K562 (cell line): ENCODE measurements around the gene TMPRSS9. TPM values are rescaled to one million over a fixed set of nuclear protein-coding genes. Genes with fewer than 3 reads are reported as not detected.
A peak's percentile ranks its signal among the peaks of the same experiment; 100 is the strongest.

Experiments
- ATAC-seq: fragments of 200-7000 bp; cut with Tn5 transposase; 3 replicates; pipeline ENCODE4 v1.9.1; 2020; ENCODE audit warnings: moderate library complexity
- BruUV-seq: library from RNA; stranded (reverse); fragments of 400-500 nt; replicated peaks from 2 replicates; lab custom pipeline; 2021; lab: Mats Ljungman, UMichigan
- CTCF ChIA-PET: fragments of 300-600 bp; formaldehyde crosslinking; extraction: SDS; loops from one replicate; lab custom pipeline; 2021; ENCODE audit warnings: low intra/inter-chr PET ratio; lab: Yijun Ruan, JAX
- POLR2A ChIA-PET: fragments of 300-600, 350-650 bp; sonication (Branson Sonifier 250); formaldehyde crosslinking; extraction: SDS; loops from one replicate; lab custom pipeline; 2021; ENCODE audit warnings: antibody characterized with exemption, inconsistent platforms; lab: Yijun Ruan, JAX
- DNase-seq, 4 experiments: peaks; one replicate each; pipeline versions ENCODE4 v3.0.0 to v3.0.0-alpha.2; 2011 to 2018; ENCODE audit warnings: low spot score in 3 of 4, mixed read lengths in 3 of 4; ENCODE audit errors: extremely low read depth in 1 of 4
- FAIRE-seq: peaks from 2 replicates; lab custom pipeline; 2011; peaks lifted over from hg19 to GRCh38; lab: Jason Lieb, UNC
- H2AFZ ChIP-seq: 2 replicates; pipeline ENCODE4 v1.6.0; 2011; ENCODE audit warnings: low read depth, low read length, control low read depth, inconsistent platforms
- H3K27ac ChIP-seq: fragments of 200-600 bp; 3 replicates; pipeline ENCODE4 v1.8.0; 2011; ENCODE audit warnings: low read depth, mild to moderate bottlenecking, control low read depth, inconsistent platforms, low read length, moderate library complexity, mixed read lengths; ENCODE audit errors: extremely low read depth
- H3K27me3 ChIP-seq, 2 experiments: fragments of 300-600 bp in 1 of 2; 2 replicates in 1 of 2; 3 replicates in 1 of 2; pipeline versions ENCODE4 v1.6.0 to v1.8.0; 2011; ENCODE audit warnings: inconsistent platforms in 2 of 2, low read length in 2 of 2, mild to moderate bottlenecking in 1 of 2, mixed read lengths in 1 of 2, moderate library complexity in 1 of 2; ENCODE audit not compliant: control insufficient read depth in 2 of 2, insufficient read depth in 2 of 2
- H3K36me3 ChIP-seq: fragments of 300-600 bp; 3 replicates; pipeline ENCODE4 v1.8.0; 2011; ENCODE audit warnings: mild to moderate bottlenecking, low read length, inconsistent platforms; ENCODE audit not compliant: control insufficient read depth, insufficient read depth
- H3K4me1 ChIP-seq, 2 experiments: fragments of 200-600 bp in 1 of 2; replicated peaks in 1 of 2; 2 replicates in 1 of 2; 3 replicates in 1 of 2; pipeline versions ENCODE4 v1.5.1 to v1.8.0; 2011; ENCODE audit warnings: inconsistent platforms in 2 of 2, low read length in 2 of 2, mild to moderate bottlenecking in 1 of 2, mixed read lengths in 1 of 2, moderate library complexity in 1 of 2; ENCODE audit not compliant: control insufficient read depth in 2 of 2, insufficient read depth in 2 of 2
- H3K4me2 ChIP-seq: 2 replicates; pipeline ENCODE4 v1.6.1; 2011; ENCODE audit warnings: low read length, control low read depth, inconsistent platforms, mixed read lengths; ENCODE audit not compliant: insufficient read depth
- H3K4me3 ChIP-seq: fragments of 200-600 bp; sonication (generic), shearing (Covaris generic); 2 replicates; pipeline ENCODE4 v1.5.1; 2016; ENCODE audit warnings: control low read depth, inconsistent platforms
- H3K79me2 ChIP-seq: fragments of 200-600 bp; 3 replicates; pipeline ENCODE4 v1.8.0; 2011; ENCODE audit warnings: low read length, inconsistent platforms; ENCODE audit not compliant: control insufficient read depth, insufficient read depth
- H3K9ac ChIP-seq, 2 experiments: 2 replicates each; pipeline versions ENCODE4 v1.6.0 to v1.6.1; 2011; ENCODE audit warnings: low read depth in 2 of 2, low read length in 2 of 2, control low read depth in 1 of 2, inconsistent platforms in 1 of 2, mild to moderate bottlenecking in 1 of 2, mixed read lengths in 1 of 2; ENCODE audit not compliant: insufficient read depth in 1 of 2
- H3K9me1 ChIP-seq: one replicate; pipeline ENCODE4 v1.6.0; 2011; ENCODE audit warnings: inconsistent platforms, mild to moderate bottlenecking, low read length, moderate library complexity; ENCODE audit not compliant: control insufficient read depth, insufficient read depth
- H3K9me3 ChIP-seq: replicated peaks from 2 replicates; pipeline ENCODE4 v1.5.1; 2011; ENCODE audit warnings: low read depth, low read length, inconsistent platforms; ENCODE audit not compliant: control insufficient read depth, insufficient read depth
- H4K20me1 ChIP-seq: replicated peaks from 2 replicates; pipeline ENCODE4 v1.6.1; 2011; ENCODE audit warnings: low read length, inconsistent platforms, mixed read lengths; ENCODE audit not compliant: control insufficient read depth, insufficient read depth
- CTBP1 ChIP-seq: fragments of 450-650 bp; IDR thresholded peaks from 2 replicates; pipeline ENCODE4 v1.6.1; 2016; ENCODE audit warnings: borderline replicate concordance
- KLF1 ChIP-seq: fragments of 450-650 bp; IDR thresholded peaks from 2 replicates; pipeline ENCODE4 v1.6.1; 2016; ENCODE audit warnings: missing genetic modification characterization, missing compliant biosample characterization
- MAX ChIP-seq: sonication (generic); formaldehyde crosslinking; IDR thresholded peaks from 2 replicates; pipeline ENCODE4 v1.9.0; 2022; ENCODE audit warnings: mild to moderate bottlenecking, missing genetic modification reagents
- MED1 ChIP-seq: sonication (generic); formaldehyde crosslinking; IDR thresholded peaks from 2 replicates; pipeline ENCODE4 v1.8.1; 2023; ENCODE audit warnings: missing genetic modification reagents, borderline replicate concordance
- RBFOX2 ChIP-seq: fragments of 200-400 bp; formaldehyde crosslinking; IDR thresholded peaks from 2 replicates; pipeline ENCODE4 v1.6.1; 2017; ENCODE audit warnings: low read depth, mild to moderate bottlenecking, low read length, moderate library complexity
- ZBTB40 ChIP-seq, 2 experiments: fragments of 450-650 bp in 1 of 2; sonication (generic) in 1 of 2; formaldehyde crosslinking in 1 of 2; IDR thresholded peaks; 2 replicates each; pipeline versions ENCODE4 v1.7.1 to v1.9.0; 2016 to 2022; ENCODE audit warnings: inconsistent platforms in 1 of 2, mild to moderate bottlenecking in 1 of 2, missing genetic modification reagents in 1 of 2
- WGBS: fragments of 100-300 bp; shearing (Covaris generic); methylation state at CpG from one replicate; pipeline ENCODE4 v1.1.6; 2016; ENCODE audit warnings: low coverage, mixed read lengths; ENCODE audit not compliant: insufficient coverage; ENCODE audit errors: missing lambda C conversion rate; 5-methylcytosine and 5-hydroxymethylcytosine counted together
- in situ Hi-C: fragments of 300-500 bp; cut with MboI; formaldehyde crosslinking; loops from 4 replicates; pipeline ENCODE4 v1.15.0; 2018; ENCODE audit warnings: inconsistent platforms, mixed read lengths
- intact Hi-C: fragments of 100-400 bp; cut with micrococcal nuclease; formaldehyde crosslinking; loops from 2 replicates; pipeline ENCODE4 v1.14.2; 2022
- polyA plus RNA-seq, 8 experiments: library from polyadenylated mRNA; depleted of rRNA in 4 of 8; stranded (reverse) in 5 of 8; unstranded in 3 of 8; fragments of >200 nt; fragmentation: Nextera tagmentation in 2 of 8; fragmentation: Illumina TruSeq in 1 of 8; extraction: Ambion mirVana in 2 of 8; extraction: Trizol in 1 of 8; gene quantifications; 2 replicates each; pipeline versions ENCODE4 v1.2.1 to v1.2.3, GENCODE V29; 2011 to 2014; ENCODE audit warnings: inconsistent platforms in 1 of 8, missing spikeins in 1 of 8
- total RNA-seq, 7 experiments: library from RNA; depleted of rRNA in 6 of 7; stranded (reverse); fragments of >200 nt in 6 of 7; fragmentation: Illumina TruSeq in 2 of 7; extraction: Trizol in 2 of 7; gene quantifications; 2 replicates each; pipeline versions ENCODE4 v1.2.1 to v1.2.3, GENCODE V29; 2011 to 2021; ENCODE audit warnings: low replicate concordance in 1 of 7
- TF ChIP-seq, protein P1 (sequence below): fragments of 250-450 bp; sonication (Bioruptor Pico); IDR thresholded peaks from 2 replicates; pipeline ENCODE4 v1.9.0; 2021; ENCODE audit warnings: mild to moderate bottlenecking, inconsistent platforms

Gene TMPRSS9
- total and polyA plus RNA-seq, 9 of the 15 experiments (the other 6 are each of a cell fraction or from before 2014, with no cell fraction given): 0.01 to 0.03 TPM; not detected in 7

GRCh38 chr19:2336528-2337328 is 23.3 kb upstream of the TMPRSS9 start:
- ChIA-PET CTCF (no interaction called here), POLR2A (no interaction called here)
- H3K27ac ChIP-seq: no peak overlapping the region; the same call in 2 of the 3 replicates

More at GRCh38 chr19:2336528-2337328, 23.3 kb upstream of the TMPRSS9 start:
- Histone ChIP-seq H3K9ac (peak overlapping the region in 1 of 2 experiments; percentile 45; a peak in 1 of 4 replicates), H3K79me2 (peaks cover 50% of the 10 kb centered on the region), H3K9me1 (no peaks in the 10 kb centered on the region), H3K36me3 (peaks cover 42% of the 10 kb centered on the region; the same call in 2 of the 3 replicates), H3K4me3 (no peak overlapping the region), H3K27me3 (no peaks in the 10 kb centered on the region), H3K9me3 (peaks cover 2% of the 10 kb centered on the region), H2AFZ (no peak overlapping the region), H3K4me2 (no peak overlapping the region), H3K4me1 (peaks cover 5 to 78% of the 10 kb centered on the region in 2 experiments; a peak in 3 of 5 replicates), H4K20me1 (no peaks in the 10 kb centered on the region)
- ATAC-seq: no peak
- DNase-seq: no peak
- 95% methylated on average over 31 of the region's 33 CpGs for WGBS
- no TSS peak for BruUV-seq
- in situ Hi-C loops (no loop called here), intact Hi-C loops (no loop called here)
- FAIRE-seq: no peak
- no peak for TF ChIP-seq CTBP1
- peak; percentile 46; the same call in 1 of the 2 replicates for TF ChIP-seq MED1 (CRISPR knock-in tag)
- TF ChIP-seq KLF1: no peak
- no peak for TF ChIP-seq ZBTB40 (IDR thresholded peaks at IDR 0.05)
- TF ChIP-seq ZBTB40 (CRISPR knock-in tag; IDR thresholded peaks at IDR 0.05): no peak
- TF ChIP-seq MAX (CRISPR knock-in tag): 0 out of 2 replicates have a peak, but pooled peaks have one; percentile 9
- 0 out of 2 replicates have a peak, but pooled peaks have one; percentile 11 for TF ChIP-seq RBFOX2
- TF ChIP-seq, protein P1, sequence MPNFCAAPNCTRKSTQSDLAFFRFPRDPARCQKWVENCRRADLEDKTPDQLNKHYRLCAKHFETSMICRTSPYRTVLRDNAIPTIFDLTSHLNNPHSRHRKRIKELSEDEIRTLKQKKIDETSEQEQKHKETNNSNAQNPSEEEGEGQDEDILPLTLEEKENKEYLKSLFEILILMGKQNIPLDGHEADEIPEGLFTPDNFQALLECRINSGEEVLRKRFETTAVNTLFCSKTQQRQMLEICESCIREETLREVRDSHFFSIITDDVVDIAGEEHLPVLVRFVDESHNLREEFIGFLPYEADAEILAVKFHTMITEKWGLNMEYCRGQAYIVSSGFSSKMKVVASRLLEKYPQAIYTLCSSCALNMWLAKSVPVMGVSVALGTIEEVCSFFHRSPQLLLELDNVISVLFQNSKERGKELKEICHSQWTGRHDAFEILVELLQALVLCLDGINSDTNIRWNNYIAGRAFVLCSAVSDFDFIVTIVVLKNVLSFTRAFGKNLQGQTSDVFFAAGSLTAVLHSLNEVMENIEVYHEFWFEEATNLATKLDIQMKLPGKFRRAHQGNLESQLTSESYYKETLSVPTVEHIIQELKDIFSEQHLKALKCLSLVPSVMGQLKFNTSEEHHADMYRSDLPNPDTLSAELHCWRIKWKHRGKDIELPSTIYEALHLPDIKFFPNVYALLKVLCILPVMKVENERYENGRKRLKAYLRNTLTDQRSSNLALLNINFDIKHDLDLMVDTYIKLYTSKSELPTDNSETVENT (CRISPR knock-in tag): 0 out of 2 replicates have a peak, but pooled peaks have one; percentile 5
